Measurements from ENCODE around the gene NGF. TPM values are rescaled to one million over a fixed set of nuclear protein-coding genes. Genes with fewer than 3 reads are reported as not detected.
"Not testable (repeated sequence)": the region's sequence is repeated elsewhere in the genome, so short reads cannot be mapped to it uniquely, and the experiment has no call there.

Gene NGF
- total RNA-seq: 1 to 10 TPM in 3 of 6 donors, under 1 TPM in 1, not detected in 2; 0.46 to 3.0 (median 1.6) TPM

GRCh38 chr1:115337633-115338456 is at the start of gene NGF:
Gene NGF, minus strand, starts transcription at chr1:115338249. Its CDS starts 51,454 bp downstream, at chr1:115286795.
- 2% methylated on average over 26 to 29 of the region's 69 CpGs for WGBS, 2 donors
- H3K4me3 ChIP-seq: peak within 1 kb of the TSS; percentile 20 to 45 (median 36)
- TF ChIP-seq EP300 (IDR thresholded peaks at IDR 0.05): no peak
- no peak for TF ChIP-seq CTCF (IDR thresholded peaks at IDR 0.05)
- TF ChIP-seq POLR2A (IDR thresholded peaks at IDR 0.05): no peak
- TF ChIP-seq POLR2AphosphoS5 (IDR thresholded peaks at IDR 0.05): no peak
- peaks cover 9 to 15% (median 13%) of the 10 kb centered on the region in 4 donors for H3K4me1 ChIP-seq
- no peaks in the 10 kb centered on the region for H3K36me3 ChIP-seq
- no peaks in the 10 kb centered on the region for H3K9me3 ChIP-seq
- H3K27me3 ChIP-seq: peaks cover 0 to 13% (median 6%) of the 10 kb centered on the region in 4 donors
- peak within 1 kb of the TSS in 2 of 4 donors; percentile 32 to 42 for H3K27ac ChIP-seq
- DNase-seq: peak in 1 of 2 donors; percentile 88
- peak; percentile 47 to 91 for ATAC-seq (ENCODE audit: low FRiP score in 2 of 2)

GRCh38 chr1:115383455-115383854 is 45.4 kb upstream of the NGF start:
- DNase-seq; H3K36me3 ChIP-seq; H3K9me3 ChIP-seq; ATAC-seq (ENCODE audit: low FRiP score in 2 of 2); H3K4me1 ChIP-seq; H3K4me3 ChIP-seq; H3K27me3 ChIP-seq; H3K27ac ChIP-seq: not testable (repeated sequence)
- WGBS, 2 donors: 92 to 93% methylated on average over 2 of the region's 2 CpGs

- H3K36me3 ChIP-seq: no peaks in the 10 kb centered on the region
- no peak for TF ChIP-seq POLR2A (IDR thresholded peaks at IDR 0.05)
- no peak for TF ChIP-seq EP300 (IDR thresholded peaks at IDR 0.05)
- no peak for TF ChIP-seq POLR2AphosphoS5 (IDR thresholded peaks at IDR 0.05)
- TF ChIP-seq CTCF (IDR thresholded peaks at IDR 0.05): no peak
- no peaks in the 10 kb centered on the region for H3K9me3 ChIP-seq
- no peak overlapping the region for H3K4me3 ChIP-seq
- H3K27ac ChIP-seq: no peak overlapping the region
- DNase-seq (no peak), ATAC-seq (ENCODE audit: low FRiP score in 2 of 2) (no peak)
- H3K27me3 ChIP-seq: no peaks in the 10 kb centered on the region
- WGBS, 2 donors: 91 to 95% methylated on average over 4 of the region's 4 CpGs
- H3K4me1 ChIP-seq: no peaks in the 10 kb centered on the region
Observed at GRCh38 chr1:115379943-115380342, 41.9 kb upstream of the NGF start.

GRCh38 chr1:115377411-115377810 is 39.4 kb upstream of the NGF start:
- no peak for ATAC-seq (ENCODE audit: low FRiP score in 2 of 2)
- no peak overlapping the region for H3K4me3 ChIP-seq
- H3K36me3 ChIP-seq: no peaks in the 10 kb centered on the region
- no peak for DNase-seq
- 51 to 55% methylated on average over 2 of the region's 2 CpGs for WGBS, 2 donors
- H3K27ac ChIP-seq: no peak overlapping the region
- H3K4me1 ChIP-seq: peaks cover 0 to 6% (median 0%) of the 10 kb centered on the region in 4 donors
- H3K27me3 ChIP-seq: no peaks in the 10 kb centered on the region
- no peaks in the 10 kb centered on the region for H3K9me3 ChIP-seq
- TF ChIP-seq EP300 (IDR thresholded peaks at IDR 0.05) (no peak), CTCF (IDR thresholded peaks at IDR 0.05) (no peak), POLR2AphosphoS5 (IDR thresholded peaks at IDR 0.05) (no peak), POLR2A (IDR thresholded peaks at IDR 0.05) (no peak)

GRCh38 chr1:115374598-115374997 is 36.5 kb upstream of the NGF start:
- TF ChIP-seq CTCF (IDR thresholded peaks at IDR 0.05) (no peak), EP300 (IDR thresholded peaks at IDR 0.05) (no peak), POLR2A (IDR thresholded peaks at IDR 0.05) (no peak)
- DNase-seq (no peak), ATAC-seq (ENCODE audit: low FRiP score in 2 of 2) (no peak)
- WGBS, 2 donors: 93% methylated on average over 3 of the region's 3 CpGs
- no peaks in the 10 kb centered on the region for H3K9me3 ChIP-seq
- no peaks in the 10 kb centered on the region for H3K36me3 ChIP-seq
- H3K4me3 ChIP-seq: no peak overlapping the region
- no peak overlapping the region for H3K27ac ChIP-seq
- peaks cover 0 to 6% (median 0%) of the 10 kb centered on the region in 4 donors for H3K4me1 ChIP-seq
- no peaks in the 10 kb centered on the region for H3K27me3 ChIP-seq
